IMR-90 (cell line): ENCODE results near the gene ZDHHC19.

Source experiments
- BHLHE40 ChIP-seq: fragments of 150-350 bp; IDR thresholded peaks from 2 replicates; pipeline ENCODE4 v1.6.1; 2016; ENCODE audit warnings: mild to moderate bottlenecking, low read depth, low read length
- CEBPB ChIP-seq: IDR thresholded peaks from 2 replicates; pipeline ENCODE4 v1.6.1; 2012; ENCODE audit warnings: low read depth, low read length, improper control_type of control experiment
- CHD1 ChIP-seq: IDR thresholded peaks from 2 replicates; pipeline ENCODE4 v1.6.1; 2012; ENCODE audit warnings: low read depth, low read length, improper control_type of control experiment
- CTCF ChIP-seq: conservative IDR thresholded peaks from 2 replicates; pipeline ENCODE4 v1.5.1; 2012; ENCODE audit warnings: mild to moderate bottlenecking, low read depth, low read length, improper control_type of control experiment
- MAZ ChIP-seq: IDR thresholded peaks from 2 replicates; pipeline ENCODE4 v1.6.1; 2012; ENCODE audit warnings: low read depth, mild to moderate bottlenecking, low read length, improper control_type of control experiment, moderate library complexity, borderline replicate concordance
- MXI1 ChIP-seq: IDR thresholded peaks from 2 replicates; pipeline ENCODE4 v1.6.1; 2012; ENCODE audit warnings: low read depth, mild to moderate bottlenecking, low read length, moderate library complexity, borderline replicate concordance
- POLR2A ChIP-seq: IDR thresholded peaks from 2 replicates; pipeline ENCODE4 v1.6.1; 2012; ENCODE audit warnings: mild to moderate bottlenecking, low read depth, low read length
- RCOR1 ChIP-seq: IDR thresholded peaks from 2 replicates; pipeline ENCODE4 v1.6.1; 2012; ENCODE audit warnings: mild to moderate bottlenecking, low read length, improper control_type of control experiment; ENCODE audit not compliant: insufficient replicate concordance
- SMC3 ChIP-seq: fragments of 150-350 bp; IDR thresholded peaks from 2 replicates; pipeline ENCODE4 v1.6.1; 2016; ENCODE audit warnings: low read depth, mild to moderate bottlenecking, antibody characterized with exemption, low read length, moderate library complexity

- TF ChIP-seq RCOR1 = no peak
- TF ChIP-seq CTCF = no peak
- no peak for TF ChIP-seq MAZ
- TF ChIP-seq BHLHE40 = no peak
- no peak for TF ChIP-seq CEBPB
- no peak for TF ChIP-seq POLR2A
- TF ChIP-seq CHD1 = no peak
- TF ChIP-seq SMC3 = no peak
- no peak for TF ChIP-seq MXI1
Measured at GRCh38 chr3:196194542-196194915, 16.7 kb downstream of the ZDHHC19 start.
